HepG2 (cell line): ENCODE data around the gene ZDHHC19. TPM values are rescaled to one million over a fixed set of nuclear protein-coding genes. Genes with fewer than 3 reads are reported as not detected.

Source experiments
- HMGXB3 ChIP-seq: sonication (generic); formaldehyde crosslinking; IDR thresholded peaks from 2 replicates; pipeline ENCODE4 v1.4.0; 2020; ENCODE audit warnings: missing genetic modification reagents, borderline replicate concordance
- KDM5A ChIP-seq: fragments of 200-600 bp; sonication (generic); IDR thresholded peaks from 2 replicates; pipeline ENCODE4 v1.7.0; 2018; ENCODE audit warnings: antibody characterized with exemption, mild to moderate bottlenecking, low read length, borderline replicate concordance
- LRRFIP1 ChIP-seq: sonication (generic); formaldehyde crosslinking; conservative IDR thresholded peaks from 2 replicates; pipeline ENCODE4 v1.4.0; 2020; ENCODE audit warnings: missing genetic modification reagents
- MED8 ChIP-seq: sonication (generic); formaldehyde crosslinking; IDR thresholded peaks from 2 replicates; pipeline ENCODE4 v1.8.1; 2023; ENCODE audit warnings: mild to moderate bottlenecking, missing genetic modification reagents; ENCODE audit not compliant: insufficient replicate concordance
- MYNN ChIP-seq: sonication (generic); formaldehyde crosslinking; IDR thresholded peaks from 2 replicates; pipeline ENCODE4 v1.4.0; 2020; ENCODE audit warnings: mild to moderate bottlenecking, low read depth, missing genetic modification reagents
- NFIC ChIP-seq: IDR thresholded peaks from 2 replicates; pipeline ENCODE4 v1.6.1; 2012; ENCODE audit warnings: mild to moderate bottlenecking, low read length, inconsistent platforms
- PLRG1 ChIP-seq: fragments of 450-650 bp; conservative IDR thresholded peaks from 2 replicates; pipeline ENCODE4 v1.6.1; 2016
- PLSCR1 ChIP-seq: sonication (generic); formaldehyde crosslinking; IDR thresholded peaks from 2 replicates; pipeline ENCODE4 v1.5.0; 2020; ENCODE audit warnings: missing genetic modification reagents, mild to moderate bottlenecking, borderline replicate concordance
- RFX3 ChIP-seq: IDR thresholded peaks from 2 replicates; pipeline ENCODE4 v1.6.1; 2016; ENCODE audit warnings: missing biosample characterization, missing genetic modification reagents
- SMAD3 ChIP-seq: sonication (generic); formaldehyde crosslinking; IDR thresholded peaks from 2 replicates; pipeline ENCODE4 v1.4.0; 2020; ENCODE audit warnings: missing genetic modification reagents
- SP5 ChIP-seq: IDR thresholded peaks from 2 replicates; pipeline ENCODE4 v1.6.1; 2016; ENCODE audit warnings: low read depth, borderline replicate concordance
- ZFP62 ChIP-seq: sonication (generic); formaldehyde crosslinking; IDR thresholded peaks from 2 replicates; pipeline ENCODE4 v1.4.0; 2020; ENCODE audit warnings: missing genetic modification reagents
- ZNF33B ChIP-seq: sonication (generic); formaldehyde crosslinking; IDR thresholded peaks from 2 replicates; pipeline ENCODE4 v1.5.1; 2020; ENCODE audit warnings: mild to moderate bottlenecking, missing genetic modification reagents
- ZNF556 ChIP-seq: sonication (generic); formaldehyde crosslinking; IDR thresholded peaks from 2 replicates; pipeline ENCODE4 v1.4.0; 2020; ENCODE audit warnings: mild to moderate bottlenecking, missing genetic modification reagents, borderline replicate concordance
- ZNF737 ChIP-seq: sonication (generic); formaldehyde crosslinking; IDR thresholded peaks from 2 replicates; pipeline ENCODE4 v1.5.0; 2020; ENCODE audit warnings: missing genetic modification reagents, mild to moderate bottlenecking, borderline replicate concordance
- ZNF850 ChIP-seq: sonication (generic); formaldehyde crosslinking; conservative IDR thresholded peaks from 2 replicates; pipeline ENCODE4 v1.9.0; 2021; ENCODE audit warnings: mild to moderate bottlenecking, missing genetic modification reagents
- ZNF878 ChIP-seq: sonication (generic); formaldehyde crosslinking; IDR thresholded peaks from 2 replicates; pipeline ENCODE4 v1.8.1; 2023; ENCODE audit warnings: mild to moderate bottlenecking, missing genetic modification reagents, moderate library complexity
- ZSCAN25 ChIP-seq: sonication (generic); formaldehyde crosslinking; IDR thresholded peaks from 2 replicates; pipeline ENCODE4 v1.8.0; 2022; ENCODE audit warnings: mild to moderate bottlenecking, missing genetic modification reagents
- polyA plus RNA-seq, 8 experiments: library from polyadenylated mRNA; depleted of rRNA in 3 of 8; stranded (reverse) in 7 of 8; unstranded in 1 of 8; fragments of >200 nt; fragmentation: Illumina TruSeq in 4 of 8; extraction: Trizol in 4 of 8; gene quantifications; 2 replicates each; pipeline versions ENCODE4 v1.2.1 to v1.2.3, GENCODE V29; 2011 to 2016; ENCODE audit warnings: low read depth in 4 of 8, missing spikeins in 1 of 8, mixed read lengths in 1 of 8; ENCODE audit not compliant: insufficient read depth in 1 of 8
- total RNA-seq, 5 experiments: library from RNA; depleted of rRNA; stranded (reverse); fragments of >200 nt; fragmentation: Illumina TruSeq; extraction: Trizol; gene quantifications; 2 replicates each; pipeline ENCODE4 v1.2.3, GENCODE V29; 2016; ENCODE audit warnings: low read depth in 1 of 5
- TF ChIP-seq, protein P1 (sequence below): sonication (generic); formaldehyde crosslinking; IDR thresholded peaks from 2 replicates; pipeline ENCODE4 v1.8.0; 2022; ENCODE audit warnings: mild to moderate bottlenecking, missing genetic modification reagents, moderate library complexity

Gene ZDHHC19
- total and polyA plus RNA-seq, 2 of the 13 experiments (the other 11 are each of a cell fraction or from before 2014, with no cell fraction given): 0.22 to 0.53 TPM

DNA sequence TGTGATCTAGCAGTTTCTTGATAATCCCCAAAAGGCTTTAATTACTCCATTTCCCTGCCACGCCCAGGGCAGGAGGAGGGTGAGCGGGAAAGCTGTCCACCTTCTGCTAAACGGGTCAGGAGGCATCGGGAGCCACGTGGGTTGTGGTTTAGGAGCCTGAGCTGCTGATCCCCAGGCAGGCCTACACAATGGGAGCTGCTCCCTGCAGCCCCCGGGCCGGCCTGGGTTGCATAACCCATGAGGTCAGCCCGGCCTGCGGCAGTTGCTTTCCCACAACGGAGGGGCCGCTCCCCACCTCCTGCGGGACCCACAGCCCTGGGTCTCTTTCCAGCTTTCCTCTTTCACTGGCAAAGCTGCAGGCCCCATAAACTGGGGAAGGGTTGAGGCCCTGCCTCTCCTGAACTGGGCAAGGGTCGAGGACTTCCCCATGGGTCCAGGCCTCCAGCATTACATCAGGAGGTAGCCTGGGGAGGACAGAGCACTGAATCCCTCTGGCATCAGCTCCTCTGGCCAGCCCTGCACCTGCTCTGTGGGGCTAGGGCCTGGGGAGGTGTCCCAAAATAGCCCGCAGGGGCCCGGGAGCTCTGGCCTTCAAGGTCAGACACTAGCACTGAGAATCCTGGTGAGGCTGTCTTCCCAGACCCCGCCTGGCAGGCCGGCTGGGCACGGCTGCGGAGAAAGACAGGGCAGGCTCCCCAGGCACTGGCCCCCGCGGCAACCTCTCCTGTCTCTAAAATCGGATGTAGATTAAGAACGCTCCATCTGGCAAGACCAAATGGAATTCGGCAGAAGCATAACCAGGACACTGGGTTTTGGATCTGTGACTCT, 47.3 kb downstream of the ZDHHC19 start (continued):
- TF ChIP-seq HMGXB3 (CRISPR knock-in tag): no peak
- no peak for TF ChIP-seq MED8 (CRISPR knock-in tag)
- no peak for TF ChIP-seq NFIC
- TF ChIP-seq, protein P1, sequence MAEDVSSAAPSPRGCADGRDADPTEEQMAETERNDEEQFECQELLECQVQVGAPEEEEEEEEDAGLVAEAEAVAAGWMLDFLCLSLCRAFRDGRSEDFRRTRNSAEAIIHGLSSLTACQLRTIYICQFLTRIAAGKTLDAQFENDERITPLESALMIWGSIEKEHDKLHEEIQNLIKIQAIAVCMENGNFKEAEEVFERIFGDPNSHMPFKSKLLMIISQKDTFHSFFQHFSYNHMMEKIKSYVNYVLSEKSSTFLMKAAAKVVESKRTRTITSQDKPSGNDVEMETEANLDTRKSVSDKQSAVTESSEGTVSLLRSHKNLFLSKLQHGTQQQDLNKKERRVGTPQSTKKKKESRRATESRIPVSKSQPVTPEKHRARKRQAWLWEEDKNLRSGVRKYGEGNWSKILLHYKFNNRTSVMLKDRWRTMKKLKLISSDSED (CRISPR knock-in tag): no peak
- no peak for TF ChIP-seq SMAD3
- TF ChIP-seq ZNF850: no peak
- no peak for TF ChIP-seq ZNF878 (CRISPR knock-in tag)
- TF ChIP-seq LRRFIP1: no peak
- TF ChIP-seq SP5 (CRISPR knock-in tag): no peak; the same call in 1 of the 2 replicates
- TF ChIP-seq ZFP62 (CRISPR knock-in tag): no peak
- TF ChIP-seq ZSCAN25 (CRISPR knock-in tag): no peak
- peak; percentile 49; the same call in 1 of the 2 replicates for TF ChIP-seq ZNF33B (CRISPR knock-in tag)
- no peak for TF ChIP-seq ZNF556 (CRISPR knock-in tag)
- TF ChIP-seq RFX3 (CRISPR knock-in tag): no peak
- TF ChIP-seq KDM5A: no peak
- no peak for TF ChIP-seq ZNF737 (CRISPR knock-in tag)
- no peak for TF ChIP-seq PLSCR1 (CRISPR knock-in tag)
- no peak for TF ChIP-seq PLRG1
- TF ChIP-seq MYNN (CRISPR knock-in tag): no peak
